Activated CD8-positive, alpha-beta memory T cell treated with anti-CD3 and anti-CD28 coated beads for 36 hours (primary cell): ENCODE data around the gene ACSF2. TPM values are rescaled to one million over a fixed set of nuclear protein-coding genes. Genes with fewer than 3 reads are reported as not detected.

ENCODE experiments used
- CTCF ChIA-PET: fragments of 350-600 bp; sonication (Branson Sonifier 250); formaldehyde crosslinking; loops from one replicate; lab custom pipeline; 2021; ENCODE audit warnings: antibody characterized with exemption; lab: Charles Lee
- POLR2A ChIA-PET: fragments of 350-600 bp; sonication (Branson Sonifier 250); formaldehyde crosslinking; loops from one replicate; lab custom pipeline; 2021; ENCODE audit warnings: antibody characterized with exemption; lab: Charles Lee
- total RNA-seq, 2 experiments: library from RNA; stranded (reverse); gene quantifications; one replicate each; pipeline ENCODE4 v1.2.3, GENCODE V29; 2021

Gene ACSF2
- total RNA-seq, 2 experiments from 2014 or later: 11.3 to 14.1 TPM

DNA sequence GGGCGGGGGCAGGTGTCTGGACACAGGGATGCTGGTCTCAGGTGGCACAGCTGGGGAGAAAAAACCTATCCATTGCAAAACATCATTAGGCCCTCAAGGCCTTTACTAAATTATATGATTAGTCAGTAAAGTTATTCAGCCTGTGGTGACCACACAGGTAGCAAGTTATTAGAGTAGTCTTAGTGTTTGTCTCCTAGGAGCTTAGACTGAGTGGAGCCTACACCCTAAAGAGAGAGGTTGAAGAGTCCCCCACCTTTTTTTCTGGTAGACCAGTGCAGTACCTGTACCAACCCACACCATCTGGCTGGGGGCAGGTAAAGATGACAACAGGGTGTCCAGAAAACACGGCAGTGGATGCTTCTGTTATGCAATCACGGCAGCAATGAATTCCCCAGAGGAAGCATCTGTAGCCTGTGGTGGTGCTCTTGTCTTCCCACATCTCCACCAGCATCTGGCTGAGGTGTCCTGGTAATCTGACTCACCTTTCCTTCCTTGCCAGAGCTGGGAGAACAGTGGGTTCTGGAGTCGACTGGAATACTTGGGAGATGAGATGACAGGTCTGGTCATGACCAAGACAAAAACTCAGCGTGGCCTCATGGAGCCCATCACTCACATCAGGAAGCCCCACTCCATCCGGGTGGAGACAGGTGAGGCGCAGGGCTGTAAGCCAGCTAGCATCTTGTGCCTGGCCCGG is 93.3 kb downstream of the ACSF2 start:
- POLR2A ChIA-PET: no interaction called here
- CTCF ChIA-PET: interaction anchor here (1.1 to 1.4 kb wide), 2 partner anchors 12 to 14 kb away, joined by 3 to 4 read pairs; no protein-coding TSS in a partner anchor

DNA sequence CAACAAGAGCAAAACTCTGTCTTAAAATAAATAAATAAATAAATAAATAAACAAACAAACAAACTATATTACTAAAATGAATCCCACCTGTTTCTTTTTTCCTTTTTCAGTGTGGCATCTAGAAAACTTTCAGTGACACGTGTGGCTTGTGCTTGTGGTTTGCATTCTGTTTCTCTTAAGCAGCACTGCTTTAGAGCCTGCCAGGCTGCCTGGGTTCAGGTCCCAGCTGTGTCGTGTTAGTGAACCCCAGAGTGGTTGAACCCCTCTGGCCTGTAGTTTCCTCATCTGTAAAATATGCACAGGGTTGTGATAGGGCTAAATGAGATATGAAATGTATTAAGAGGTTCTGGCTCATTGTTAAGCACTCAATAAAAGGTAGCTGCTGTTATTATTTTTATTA is 94.5 kb downstream of the ACSF2 start:
- CTCF ChIA-PET: interaction anchor here (1.4 to 1.7 kb wide), 2 partner anchors 16 to 37 kb away, joined by 4 to 5 read pairs; no protein-coding TSS in a partner anchor
- POLR2A ChIA-PET: no interaction called here

DNA sequence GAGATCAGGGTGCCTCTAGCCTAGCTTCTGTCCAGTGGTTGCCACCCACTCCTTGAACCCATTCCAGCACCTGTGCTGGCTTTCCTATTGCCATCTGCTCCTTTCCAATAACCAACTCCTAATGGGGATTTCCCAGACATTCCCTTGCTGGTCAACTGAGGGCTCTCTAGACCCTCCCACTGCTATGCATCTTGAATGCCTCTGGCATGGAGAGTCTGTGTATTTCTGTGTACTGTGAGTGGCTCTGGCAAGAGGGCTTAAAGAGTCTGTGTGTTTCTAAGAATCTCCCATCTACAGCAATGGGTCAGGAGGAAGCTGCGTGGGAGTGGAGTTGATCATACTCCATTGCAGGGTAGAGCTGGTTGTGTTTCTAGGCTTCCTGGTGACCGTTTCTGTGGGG is 95.5 kb downstream of the ACSF2 start:
- POLR2A ChIA-PET: no interaction called here
- CTCF ChIA-PET: interaction anchor here (1.7 kb wide), 1 partner anchor 38 kb away, joined by 5 read pairs; no protein-coding TSS in a partner anchor

GRCh38 chr17:50522766-50523165 is 96.7 kb downstream of the ACSF2 start:
- ChIA-PET POLR2A (no interaction called here), CTCF (no interaction called here)

GRCh38 chr17:50523208-50523607 is 97.2 kb downstream of the ACSF2 start:
- ChIA-PET CTCF (no interaction called here), POLR2A (no interaction called here)

Other genes starting within 250 kb of the ACSF2 start
- gene COL1A1, start 224.6 kb upstream of the ACSF2 start, total RNA-seq: 1 to 10 TPM in 1 of 2 experiments, under 1 TPM in 1; 0.65 to 1.0 TPM
- not detected for gene TMEM92, start 151.8 kb upstream of the ACSF2 start, total RNA-seq
- 10 to 100 TPM; 32.0 to 33.7 TPM for gene XYLT2, start 80.1 kb upstream of the ACSF2 start, total RNA-seq
- 10 to 100 TPM; 76.4 to 84.6 TPM for gene MRPL27, start 53.0 kb upstream of the ACSF2 start, total RNA-seq
- gene EME1, start 53.0 kb upstream of the ACSF2 start, total RNA-seq: 10 to 100 TPM; 28.1 to 30.4 TPM
- gene LRRC59, start 28.7 kb upstream of the ACSF2 start, total RNA-seq: 100 to 1,000 TPM; 122 to 123 TPM
- gene CHAD, start 42.7 kb downstream of the ACSF2 start, total RNA-seq: not detected
- gene RSAD1, start 52.6 kb downstream of the ACSF2 start, total RNA-seq: 10 to 100 TPM; 44.2 to 46.9 TPM
- 1 to 10 TPM; 1.2 to 1.3 TPM for gene MYCBPAP, start 82.2 kb downstream of the ACSF2 start, total RNA-seq
- gene EPN3, start 106.5 kb downstream of the ACSF2 start, total RNA-seq: not detected
- 10 to 100 TPM; 34.8 to 35.0 TPM for gene SPATA20, start 121.0 kb downstream of the ACSF2 start, total RNA-seq
- under 1 TPM; 0.06 to 0.10 TPM for gene CACNA1G, start 134.5 kb downstream of the ACSF2 start, total RNA-seq
- not detected for gene ABCC3, start 208.7 kb downstream of the ACSF2 start, total RNA-seq